Occipital lobe (tissue), 2 donors: ENCODE data around the gene ADAMTS19. TPM values are rescaled to one million over a fixed set of nuclear protein-coding genes. Genes with fewer than 3 reads are reported as not detected.

Experiments used
- DNase-seq: peaks from one replicate; lab custom pipeline; 2025; lab: John Stamatoyannopoulos, UW
- total RNA-seq: library from RNA; depleted of rRNA; stranded (reverse); fragments of >200 nt; gene quantifications from one replicate; pipeline ENCODE4 v1.2.3, GENCODE V29; 2014

ADAMTS19 gene
- total RNA-seq, 1 donor from 2014 or later: 4.2 TPM

- no peak for DNase-seq
These were observed 211.9 kb downstream of the ADAMTS19 start for GRCh38 chr5:129672006-129672405.

- DNase-seq: no peak
These were observed 219.6 kb downstream of the ADAMTS19 start for GRCh38 chr5:129679671-129680070.

GRCh38 chr5:129687941-129688340 is 227.8 kb downstream of the ADAMTS19 start:
- DNase-seq: no peak

DNA sequence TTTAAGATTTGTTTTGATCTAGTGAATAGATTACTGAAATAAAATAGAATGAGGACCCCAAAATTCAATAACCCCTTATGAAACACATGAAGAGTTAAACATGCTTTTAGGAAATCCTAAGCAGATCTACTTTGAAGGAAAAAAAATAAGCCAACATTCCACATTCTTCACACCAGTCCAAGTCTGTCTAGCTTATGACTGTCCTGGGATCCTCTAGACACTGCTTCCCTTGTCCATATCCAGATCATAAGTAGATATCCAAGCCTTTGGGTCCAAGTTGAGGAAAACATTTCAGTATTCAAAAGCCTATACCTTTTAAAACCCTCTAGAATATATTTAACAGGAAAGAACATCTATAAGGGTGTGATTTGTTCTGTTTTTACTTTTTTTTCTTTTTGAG is 228.9 kb downstream of the ADAMTS19 start:
- no peak for DNase-seq

- no peak for DNase-seq
These were observed 231.1 kb downstream of the ADAMTS19 start for GRCh38 chr5:129691220-129691619.

GRCh38 chr5:129696636-129697035 is 236.5 kb downstream of the ADAMTS19 start:
- DNase-seq: no peak

- no peak for DNase-seq
These were observed 238.6 kb downstream of the ADAMTS19 start for GRCh38 chr5:129698661-129699060.

DNA sequence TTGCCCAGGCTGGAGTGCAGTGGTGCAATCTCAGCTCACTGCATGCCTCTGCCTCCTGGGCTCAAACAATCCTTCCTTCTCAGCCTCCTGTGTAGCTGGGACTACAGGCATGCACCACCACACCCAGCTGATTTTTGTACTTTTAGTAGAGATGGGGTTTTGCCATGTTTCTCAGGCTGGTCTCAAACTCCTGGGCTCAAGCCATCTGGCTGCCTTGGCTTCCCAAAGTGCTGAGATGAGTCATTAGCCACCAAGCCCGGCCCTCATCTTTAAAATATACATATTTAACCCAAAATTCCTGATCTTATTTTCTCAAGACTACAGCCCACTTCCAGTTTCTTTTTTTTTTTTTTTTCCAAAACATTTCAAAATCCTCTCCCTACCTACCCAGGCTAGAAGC is 256.1 kb downstream of the ADAMTS19 start:
- no peak for DNase-seq

DNA sequence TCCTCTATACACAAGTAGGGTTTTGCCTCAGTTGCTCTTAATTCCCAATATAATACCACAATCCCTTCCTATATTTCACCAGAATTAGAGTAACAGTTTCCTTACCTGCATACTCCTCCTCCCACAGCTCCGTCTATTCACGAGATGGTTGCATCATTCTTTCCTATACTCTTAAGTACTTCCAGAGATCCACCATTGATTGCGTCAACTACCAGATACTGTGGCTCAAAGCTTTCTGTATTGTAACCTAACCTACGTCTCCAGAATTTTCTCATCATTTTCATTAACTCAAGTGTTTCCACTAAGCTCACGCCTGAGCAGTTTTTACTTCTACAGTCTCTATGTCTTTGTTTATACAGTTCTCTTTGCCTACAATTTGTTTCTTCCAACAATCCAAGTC is 256.6 kb downstream of the ADAMTS19 start:
- DNase-seq: no peak

GRCh38 chr5:129717751-129718310 is 257.7 kb downstream of the ADAMTS19 start:
- DNase-seq: no peak

- DNase-seq: no peak
These were observed 258.5 kb downstream of the ADAMTS19 start for GRCh38 chr5:129718471-129719090.

DNA sequence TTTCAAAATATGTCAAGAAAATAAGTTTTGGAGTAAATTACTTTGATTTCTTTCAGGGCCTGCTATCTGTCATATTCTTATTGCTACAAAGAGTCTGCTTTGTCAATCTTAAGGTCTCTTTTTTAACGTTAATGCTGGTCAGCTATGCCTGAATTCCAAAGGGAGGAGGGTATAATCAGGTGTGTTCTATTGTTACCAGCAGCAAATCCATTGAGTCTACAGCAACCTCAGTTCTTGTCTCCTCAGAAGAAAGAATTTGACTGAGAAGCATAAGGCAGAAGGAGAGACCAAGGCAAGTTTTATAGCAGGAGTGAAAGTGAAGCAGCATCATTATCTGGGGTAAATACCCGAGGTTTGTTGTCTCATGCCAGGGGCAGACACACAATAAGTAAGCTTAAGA is 264.1 kb downstream of the ADAMTS19 start:
- no peak for DNase-seq

- DNase-seq: no peak
These were observed 264.5 kb downstream of the ADAMTS19 start for GRCh38 chr5:129724647-129725046.

- no peak for DNase-seq
These were observed 279.7 kb downstream of the ADAMTS19 start for GRCh38 chr5:129739773-129740172.

- no peak for DNase-seq
These were observed 283.6 kb downstream of the ADAMTS19 start for GRCh38 chr5:129743541-129744187.

DNA sequence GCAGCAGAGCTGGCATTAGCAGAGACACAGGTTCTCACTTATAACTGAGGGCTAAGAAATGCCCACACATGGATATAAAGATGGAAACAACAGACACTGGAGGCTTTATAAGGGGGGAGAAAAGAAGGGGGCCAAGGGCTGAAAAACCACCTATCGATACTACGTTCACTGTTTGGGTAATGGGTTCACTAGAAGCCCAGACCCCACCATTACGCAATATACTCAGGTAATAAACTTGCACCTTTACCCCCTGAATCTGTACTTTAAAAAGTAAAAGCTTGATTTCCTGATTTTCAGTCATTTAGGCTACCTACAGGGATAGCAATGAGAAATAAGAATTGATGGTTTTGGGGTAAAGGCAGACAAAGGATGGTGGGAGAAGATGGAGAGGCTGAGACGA is 285.9 kb downstream of the ADAMTS19 start:
- no peak for DNase-seq

GRCh38 chr5:129746876-129747275 is 286.8 kb downstream of the ADAMTS19 start:
- DNase-seq: no peak

DNA sequence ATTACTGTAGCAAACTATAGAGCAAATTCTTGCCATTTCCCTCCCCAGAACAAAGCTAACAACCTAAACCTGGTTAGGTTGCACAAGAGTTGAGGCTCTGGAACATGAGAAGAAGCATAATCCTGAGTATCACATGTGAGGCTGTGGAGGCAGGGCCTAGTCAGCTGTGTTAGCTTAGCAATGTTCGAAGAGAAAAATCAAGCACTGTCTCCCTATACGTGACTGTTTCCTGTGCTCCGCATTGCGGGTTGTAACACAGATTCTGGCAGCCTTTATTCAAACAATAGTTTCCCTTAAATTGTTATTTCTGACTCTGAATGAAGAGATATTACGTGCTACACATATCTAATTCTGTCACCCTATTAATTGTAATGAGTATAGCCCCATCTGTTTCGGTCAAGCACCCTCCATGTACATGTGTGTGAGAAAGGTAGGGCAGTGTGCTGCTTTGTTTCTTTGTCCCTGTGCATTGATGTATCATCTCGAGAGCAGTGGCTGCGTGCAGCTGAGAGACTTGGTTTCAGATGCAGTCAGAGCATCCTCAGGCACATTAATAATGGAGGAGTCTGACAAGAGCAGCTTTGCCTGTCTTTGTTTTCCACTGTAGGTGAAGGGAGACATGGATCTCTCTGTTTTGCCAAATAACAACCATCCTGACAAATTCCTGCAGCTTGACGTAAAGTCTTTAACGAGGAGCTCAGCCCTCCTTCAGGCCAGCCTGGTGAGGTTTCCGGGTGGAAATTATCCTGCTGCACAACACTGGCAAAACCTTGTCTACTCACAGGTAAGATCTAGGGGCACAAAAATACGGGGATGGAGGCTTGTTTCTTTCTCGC is 287.7 kb downstream of the ADAMTS19 start, which contains the start of gene MINAR2:
Gene MINAR2 (plus strand): TSS at position 523 of the 836 bp plus-strand sequence. CDS start 97 bp downstream, at position 620.
- no peak for DNase-seq

- no peak for DNase-seq
These were observed 289.1 kb downstream of the ADAMTS19 start for GRCh38 chr5:129748913-129749880.

DNA sequence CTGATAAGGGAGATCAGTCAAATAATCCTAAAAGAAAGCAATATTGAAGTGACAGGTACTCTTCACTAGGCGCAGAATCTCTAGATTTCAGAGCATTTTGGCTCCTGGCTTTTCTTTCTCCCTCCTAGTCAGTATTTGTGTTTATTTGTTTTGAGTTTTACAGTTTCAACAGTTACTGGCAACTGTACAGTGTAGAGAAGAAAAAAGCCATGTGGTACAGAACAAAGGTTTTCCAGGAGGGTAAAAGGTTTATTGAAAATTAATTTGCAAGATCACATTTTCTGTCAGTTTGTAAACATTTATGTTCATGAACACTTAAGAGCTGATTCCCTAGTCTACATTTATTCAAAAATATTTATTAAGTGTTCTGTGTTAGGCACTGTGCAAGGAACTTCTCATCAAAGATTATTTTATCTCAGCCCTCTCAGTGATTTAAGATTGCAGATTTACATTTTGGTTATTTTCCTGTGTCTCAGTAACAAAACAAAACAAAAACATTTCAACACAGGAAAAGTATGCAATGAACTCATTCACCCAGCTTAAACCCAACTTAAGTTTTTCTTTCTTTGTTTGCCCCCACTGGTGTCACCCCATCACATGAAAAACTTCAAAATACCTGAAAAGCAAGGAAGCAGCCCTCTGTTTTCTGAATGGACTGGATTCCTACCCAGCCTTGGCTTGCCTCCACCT is 300.7 kb downstream of the ADAMTS19 start:
- DNase-seq: no peak
